Stimulated activated CD4-positive, alpha-beta T cell treated with anti-CD3 and anti-CD28 coated beads, TNF-alpha, amount 100 ng/mL, for 1 hour (primary cell): ENCODE measurements around the gene GUCA1C.

Experiments used
- DNase-seq, 3 donors: peaks; one replicate each; pipeline ENCODE4 v3.0.0-alpha.2; 2020; ENCODE audit warnings: low read depth in 3 of 3, low spot score in 1 of 3

The GUCA1C gene

DNA sequence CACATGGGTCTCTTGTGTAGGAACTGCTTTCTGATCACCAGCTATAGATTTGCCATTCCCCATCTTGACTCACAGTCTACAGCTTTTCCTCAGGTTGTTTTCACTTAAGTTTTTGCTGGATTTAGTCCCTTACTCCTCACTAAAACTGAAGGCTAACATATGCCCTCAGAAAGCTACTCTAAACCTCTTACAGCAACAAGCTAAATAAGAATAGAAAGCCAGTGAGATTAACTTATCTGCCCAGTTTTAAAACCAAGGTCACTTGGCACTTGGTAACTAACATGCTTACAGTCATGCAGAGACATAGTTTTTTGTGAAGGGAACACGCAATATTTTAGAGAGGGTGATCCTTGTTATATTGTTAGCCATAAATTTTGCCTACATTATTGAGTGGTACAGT lies at the start of gene GUCA1C:
TSS of gene GUCA1C (minus strand) at position 180 of the 400 bp plus-strand sequence. CDS start at position 63, 117 bp downstream.
- DNase-seq = no peak

DNA sequence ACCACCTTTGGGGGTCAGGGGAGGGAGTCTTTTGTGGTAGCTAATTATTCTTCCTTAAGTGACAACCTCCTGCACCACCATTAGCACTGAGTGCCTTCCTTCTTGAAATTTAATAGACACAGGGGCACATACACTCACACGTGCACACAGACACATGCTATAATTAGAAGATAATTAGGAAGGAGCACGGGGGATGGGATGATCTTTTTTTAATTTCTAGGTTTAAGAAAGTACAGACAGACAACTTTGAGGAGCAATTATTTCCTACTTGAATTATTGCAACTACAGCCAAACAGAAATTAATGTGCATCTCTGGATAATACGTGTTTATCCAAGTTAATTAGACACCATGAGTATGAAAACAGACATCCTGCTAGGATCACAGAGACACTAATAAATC lies 44.8 kb upstream of the GUCA1C start:
- no peak for DNase-seq

- no peak for DNase-seq
Measured at GRCh38 chr3:108985844-108986243, 32.2 kb upstream of the GUCA1C start.

DNA sequence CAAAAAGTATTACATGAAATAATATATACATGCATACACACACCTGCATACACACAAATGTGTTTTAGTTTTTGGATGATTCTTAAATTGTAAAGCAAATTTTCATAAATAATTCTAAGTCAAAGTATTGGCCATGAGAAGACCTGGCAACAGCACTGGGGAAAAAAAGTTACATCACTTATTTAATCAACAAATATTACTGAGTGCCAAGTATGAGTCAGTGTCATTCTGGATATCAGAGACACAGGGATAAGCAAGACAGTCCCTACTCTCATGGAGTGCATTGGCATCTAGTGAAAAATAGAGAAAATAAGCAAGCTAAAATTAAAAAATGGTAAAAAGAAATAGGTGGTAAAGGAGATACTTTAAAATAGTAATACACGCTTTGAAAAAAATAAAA lies 29.4 kb upstream of the GUCA1C start:
- DNase-seq = no peak

- DNase-seq = no peak
Measured at GRCh38 chr3:108976058-108976457, 22.4 kb upstream of the GUCA1C start.

DNA sequence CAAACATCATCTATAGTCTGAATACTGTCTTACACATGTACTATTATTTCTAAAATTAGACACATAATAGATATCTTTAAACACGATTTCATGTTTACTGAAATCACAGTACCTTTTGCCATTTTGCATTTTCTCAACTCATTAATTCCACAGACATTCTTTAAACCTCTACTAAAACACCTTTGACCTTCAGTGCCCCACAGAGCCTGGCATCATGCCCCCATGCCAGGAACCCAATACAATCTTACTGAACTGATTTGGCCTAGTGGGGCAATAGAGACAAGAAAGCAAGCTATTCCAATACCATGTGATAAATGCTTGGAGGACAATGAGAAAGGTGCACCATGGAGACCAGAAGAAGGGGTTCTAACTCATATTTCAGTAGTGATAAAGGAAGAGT lies 19.3 kb upstream of the GUCA1C start:
- no peak for DNase-seq

GRCh38 chr3:108972482-108972881 lies 18.8 kb upstream of the GUCA1C start:
- no peak for DNase-seq

- DNase-seq = no peak
Measured at GRCh38 chr3:108970561-108970960, 16.9 kb upstream of the GUCA1C start.

GRCh38 chr3:108966773-108967172 lies 13.1 kb upstream of the GUCA1C start:
- no peak for DNase-seq

GRCh38 chr3:108959017-108959416 lies 5.3 kb upstream of the GUCA1C start:
- no peak for DNase-seq

GRCh38 chr3:108953210-108953609 lies 469 bp downstream of the GUCA1C start:
- no peak for DNase-seq

GRCh38 chr3:108951820-108952501 lies 1.7 kb downstream of the GUCA1C start:
- no peak for DNase-seq

GRCh38 chr3:108947855-108948254 lies 5.8 kb downstream of the GUCA1C start:
- no peak for DNase-seq

- no peak for DNase-seq
Measured at GRCh38 chr3:108946292-108947285, 7.1 kb downstream of the GUCA1C start.

GRCh38 chr3:108940568-108941263 lies 13.0 kb downstream of the GUCA1C start:
- no peak for DNase-seq

GRCh38 chr3:108940166-108940565 lies 13.5 kb downstream of the GUCA1C start:
- no peak for DNase-seq

- no peak for DNase-seq
Measured at GRCh38 chr3:108936924-108937689, 16.6 kb downstream of the GUCA1C start.

DNA sequence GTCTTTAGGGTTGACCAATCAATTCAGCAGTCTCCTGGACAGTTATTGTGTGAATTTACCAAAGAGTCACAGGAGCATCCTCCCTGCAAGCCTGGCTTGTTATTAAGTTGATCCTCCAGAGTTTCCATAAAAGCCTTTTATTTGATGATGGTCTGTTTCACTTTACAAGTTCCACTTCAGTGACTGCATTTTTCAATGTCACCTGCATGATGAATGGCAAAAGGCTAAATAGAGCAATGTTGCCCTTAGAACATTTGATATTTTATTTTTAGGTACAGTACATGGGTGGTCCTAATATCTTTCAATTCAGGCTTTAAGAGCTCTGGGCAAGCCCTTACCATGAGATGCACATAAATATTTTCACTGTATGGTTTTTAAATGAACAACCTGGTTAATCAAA lies 22.6 kb downstream of the GUCA1C start:
- DNase-seq = no peak

- no peak for DNase-seq
Measured at GRCh38 chr3:108918866-108919265, 34.8 kb downstream of the GUCA1C start.

- peak; percentile 19 to 28 (median 24) for DNase-seq
Measured at GRCh38 chr3:108914774-108915641, 38.7 kb downstream of the GUCA1C start.
